H9 (cell line): ENCODE measurements around the gene GALE. TPM values are rescaled to one million over a fixed set of nuclear protein-coding genes. Genes with fewer than 3 reads are reported as not detected.

ENCODE experiments used
- DNase-seq: peaks from one replicate; pipeline ENCODE4 v3.0.0-alpha.2; 2017
- H2AFZ ChIP-seq: one replicate; pipeline ENCODE4 v1.6.1; 2013; ENCODE audit warnings: mild to moderate bottlenecking, low read length, control low read depth, moderate library complexity
- H2AK5ac ChIP-seq: 2 replicates; pipeline ENCODE4 v1.6.1; 2013; ENCODE audit warnings: low read length, control low read depth, mixed read lengths; ENCODE audit not compliant: insufficient read length
- H2BK120ac ChIP-seq: one replicate; pipeline ENCODE4 v1.6.1; 2013; ENCODE audit warnings: low read depth, mild to moderate bottlenecking, low read length, control low read depth, inconsistent platforms; ENCODE audit not compliant: poor library complexity, severe bottlenecking
- H2BK12ac ChIP-seq: 2 replicates; pipeline ENCODE4 v1.6.1; 2013; ENCODE audit warnings: low read length, control low read depth, mixed read lengths, low read depth; ENCODE audit not compliant: insufficient read length
- H2BK15ac ChIP-seq: 2 replicates; pipeline ENCODE4 v1.6.1; 2013; ENCODE audit warnings: low read depth, low read length, control low read depth
- H2BK20ac ChIP-seq: one replicate; pipeline ENCODE4 v1.6.1; 2013; ENCODE audit warnings: low read depth, mild to moderate bottlenecking, low read length, control low read depth, inconsistent platforms; ENCODE audit not compliant: poor library complexity, severe bottlenecking
- H2BK5ac ChIP-seq: 2 replicates; pipeline ENCODE4 v1.6.1; 2013; ENCODE audit warnings: low read length, control low read depth, mixed read lengths; ENCODE audit not compliant: insufficient read length
- H3K14ac ChIP-seq: 2 replicates; pipeline ENCODE4 v1.6.1; 2013; ENCODE audit warnings: low read length, control low read depth; ENCODE audit not compliant: insufficient read depth
- H3K18ac ChIP-seq: 2 replicates; pipeline ENCODE4 v1.6.1; 2013; ENCODE audit warnings: low read depth, mild to moderate bottlenecking, mixed read lengths, low read length, control low read depth; ENCODE audit not compliant: insufficient read length
- H3K23ac ChIP-seq: 2 replicates; pipeline ENCODE4 v1.6.1; 2013; ENCODE audit warnings: low read length, control low read depth, mixed read lengths, low read depth; ENCODE audit not compliant: insufficient read length
- H3K23me2 ChIP-seq: 2 replicates; pipeline ENCODE4 v1.6.1; 2013; ENCODE audit warnings: low read depth, mild to moderate bottlenecking, mixed read lengths, low read length, control low read depth; ENCODE audit not compliant: insufficient read length, poor library complexity, severe bottlenecking
- H3K27ac ChIP-seq: 2 replicates; pipeline ENCODE4 v1.5.1; 2013; ENCODE audit warnings: low read length, control low read depth, mixed read lengths, low read depth; ENCODE audit not compliant: insufficient read length
- H3K27me3 ChIP-seq: 2 replicates; pipeline ENCODE4 v1.6.1; 2013; ENCODE audit warnings: low read length, control low read depth, inconsistent platforms; ENCODE audit not compliant: insufficient read depth
- H3K4ac ChIP-seq: 2 replicates; pipeline ENCODE4 v1.6.1; 2013; ENCODE audit warnings: low read depth, mild to moderate bottlenecking, control low read depth, inconsistent platforms, low read length, moderate library complexity
- H3K4me1 ChIP-seq: 2 replicates; pipeline ENCODE4 v1.6.1; 2013; ENCODE audit warnings: low read length, control low read depth, inconsistent platforms; ENCODE audit not compliant: insufficient read depth
- H3K4me2 ChIP-seq: 2 replicates; pipeline ENCODE4 v1.6.1; 2013; ENCODE audit warnings: low read length, control low read depth, mixed read lengths; ENCODE audit not compliant: insufficient read length, insufficient read depth
- H3K56ac ChIP-seq: 2 replicates; pipeline ENCODE4 v1.6.1; 2013; ENCODE audit warnings: low read depth, mild to moderate bottlenecking, mixed read lengths, low read length, control low read depth; ENCODE audit not compliant: insufficient read length
- H3K79me1 ChIP-seq: 2 replicates; pipeline ENCODE4 v1.6.1; 2013; ENCODE audit warnings: low read depth, mild to moderate bottlenecking, moderate library complexity, low read length, control low read depth, inconsistent platforms; ENCODE audit not compliant: insufficient read depth, poor library complexity, severe bottlenecking
- H3K79me2 ChIP-seq: 2 replicates; pipeline ENCODE4 v1.6.1; 2013; ENCODE audit warnings: low read length, control low read depth, inconsistent platforms; ENCODE audit not compliant: insufficient read depth
- H3K9ac ChIP-seq: 2 replicates; pipeline ENCODE4 v1.6.1; 2013; ENCODE audit warnings: low read length, control low read depth, mixed read lengths; ENCODE audit not compliant: insufficient read length; ENCODE audit errors: extremely low read depth
- H3K9me3 ChIP-seq: one replicate; pipeline ENCODE4 v1.6.1; 2013; ENCODE audit warnings: low read depth, low read length, inconsistent platforms; ENCODE audit not compliant: control insufficient read depth
- H3T11ph ChIP-seq: one replicate; pipeline ENCODE4 v1.6.1; 2013; ENCODE audit warnings: mild to moderate bottlenecking, low read length, control low read depth, inconsistent platforms
- H4K20me1 ChIP-seq: one replicate; pipeline ENCODE4 v1.6.1; 2013; ENCODE audit not compliant: control insufficient read depth, insufficient read length, insufficient read depth
- H4K5ac ChIP-seq: 2 replicates; pipeline ENCODE4 v1.6.1; 2013; ENCODE audit warnings: low read depth, mild to moderate bottlenecking, mixed read lengths, low read length, control low read depth; ENCODE audit not compliant: insufficient read length
- H4K8ac ChIP-seq: replicated peaks from 2 replicates; pipeline ENCODE4 v1.6.1; 2013; ENCODE audit warnings: low read length, control low read depth, mixed read lengths, low read depth; ENCODE audit not compliant: insufficient read length
- H4K91ac ChIP-seq: 2 replicates; pipeline ENCODE4 v1.6.1; 2013; ENCODE audit warnings: low read depth, mild to moderate bottlenecking, moderate library complexity, mixed read lengths, low read length, control low read depth; ENCODE audit not compliant: insufficient read length
- H3K27ac Mint-ChIP-seq, 3 experiments: 2 replicates in 2 of 3; 3 replicates in 1 of 3; pipeline ENCODE4 v1.8.0; 2020 to 2021; ENCODE audit warnings: mixed read lengths in 3 of 3, mild to moderate bottlenecking in 1 of 3, moderate library complexity in 1 of 3
- H3K27me3 Mint-ChIP-seq: 2 replicates; pipeline ENCODE4 v1.8.0; 2021; ENCODE audit warnings: low read depth, mild to moderate bottlenecking, moderate library complexity, mixed read lengths
- H3K36me3 Mint-ChIP-seq, 3 experiments: 2 replicates in 2 of 3; 3 replicates in 1 of 3; pipeline ENCODE4 v1.8.0; 2020 to 2021; ENCODE audit warnings: low read depth in 3 of 3, mixed read lengths in 3 of 3; ENCODE audit not compliant: insufficient read depth in 1 of 3
- H3K4me1 Mint-ChIP-seq, 2 experiments: 2 replicates each; pipeline ENCODE4 v1.8.0; 2020; ENCODE audit warnings: mixed read lengths in 2 of 2
- H3K4me3 Mint-ChIP-seq, 2 experiments: 2 replicates in 1 of 2; 3 replicates in 1 of 2; pipeline ENCODE4 v1.8.0; 2020 to 2021; ENCODE audit warnings: mild to moderate bottlenecking in 2 of 2, mixed read lengths in 2 of 2, moderate library complexity in 1 of 2
- H3K9me3 Mint-ChIP-seq, 2 experiments: 2 replicates in 1 of 2; 3 replicates in 1 of 2; pipeline ENCODE4 v1.8.0; 2020; ENCODE audit warnings: mild to moderate bottlenecking in 2 of 2, mixed read lengths in 2 of 2, moderate library complexity in 1 of 2
- CTCF ChIP-seq: fragments of 200-600 bp; sonication (generic); conservative IDR thresholded peaks from 3 replicates; pipeline ENCODE4 v1.8.0; 2021; ENCODE audit warnings: antibody characterized with exemption, mild to moderate bottlenecking
- WGBS: extraction: QIAGEN DNeasy Blood & Tissue Kit; methylation state at CpG from one replicate; pipeline ENCODE4 v1.1.7; 2013; ENCODE audit warnings: missing lambda C conversion rate, low lambda C conversion rate, mixed read lengths; ENCODE audit not compliant: insufficient read length; ENCODE audit errors: extremely low coverage; 5-methylcytosine and 5-hydroxymethylcytosine counted together
- total RNA-seq: library from RNA; stranded (reverse); gene quantifications from 2 replicates; pipeline ENCODE4 v1.2.1, GENCODE V29; 2021

Gene GALE
- total RNA-seq, 1 experiment from 2014 or later: 36.0 TPM

GRCh38 chr1:23845163-23845562 is 44.6 kb upstream of the GALE start:
- no peak overlapping the region for H3K4me2 ChIP-seq
- no peak overlapping the region for H3K23ac ChIP-seq
- Mint-ChIP-seq H3K4me1 (no peaks in the 10 kb centered on the region), H3K9me3 (peaks cover 9 to 17% of the 10 kb centered on the region in 2 experiments; a peak in 4 of 5 replicates), H3K4me3 (no peak overlapping the region), H3K36me3 (peaks cover 15 to 24% (median 23%) of the 10 kb centered on the region in 3 experiments), H3K27ac (no peak overlapping the region), H3K27me3 (peaks cover 12% of the 10 kb centered on the region)
- H2AK5ac ChIP-seq: no peak overlapping the region
- H2BK20ac ChIP-seq: no peak overlapping the region
- H3K79me1 ChIP-seq: no peaks in the 10 kb centered on the region
- no peak overlapping the region for H2BK12ac ChIP-seq
- H3K27ac ChIP-seq: no peak overlapping the region
- H4K91ac ChIP-seq: no peak overlapping the region
- no peak overlapping the region for H3K9ac ChIP-seq
- H3K79me2 ChIP-seq: no peaks in the 10 kb centered on the region
- no peaks in the 10 kb centered on the region for H3K4me1 ChIP-seq
- no peak overlapping the region for H3K4ac ChIP-seq
- H4K5ac ChIP-seq: no peak overlapping the region
- H4K8ac ChIP-seq: no peak overlapping the region
- DNase-seq: no peak
- WGBS: no CpG with 5 or more reads among the region's 2 CpGs
- no peak overlapping the region for H3K18ac ChIP-seq
- no peak overlapping the region for H2BK5ac ChIP-seq
- no peaks in the 10 kb centered on the region for H3K27me3 ChIP-seq
- no peak overlapping the region for H2BK15ac ChIP-seq
- no peak overlapping the region for H3K14ac ChIP-seq
- no peak overlapping the region for H2BK120ac ChIP-seq
- H3K56ac ChIP-seq: no peak overlapping the region
- H4K20me1 ChIP-seq: no peaks in the 10 kb centered on the region
- no peak overlapping the region for H2AFZ ChIP-seq
- H3K23me2 ChIP-seq: no peaks in the 10 kb centered on the region
- no peaks in the 10 kb centered on the region for H3K9me3 ChIP-seq
- no peak for TF ChIP-seq CTCF
- H3T11ph ChIP-seq: no peak overlapping the region
